GM18873 (cell line): ENCODE data around the gene ZNF555.
"Not testable (repeated sequence)": the region's sequence is repeated elsewhere in the genome, so short reads cannot be mapped to it uniquely, and the experiment has no call there.

Source experiments
- ATAC-seq: cut with Tn5 transposase; IDR thresholded peaks from one replicate; pipeline ENCODE4 v1.9.1; 2021; ENCODE audit warnings: mild to moderate bottlenecking, moderate library complexity, moderate number of reproducible peaks; ENCODE audit not compliant: unreplicated experiment, low FRiP score

ZNF555 gene

DNA sequence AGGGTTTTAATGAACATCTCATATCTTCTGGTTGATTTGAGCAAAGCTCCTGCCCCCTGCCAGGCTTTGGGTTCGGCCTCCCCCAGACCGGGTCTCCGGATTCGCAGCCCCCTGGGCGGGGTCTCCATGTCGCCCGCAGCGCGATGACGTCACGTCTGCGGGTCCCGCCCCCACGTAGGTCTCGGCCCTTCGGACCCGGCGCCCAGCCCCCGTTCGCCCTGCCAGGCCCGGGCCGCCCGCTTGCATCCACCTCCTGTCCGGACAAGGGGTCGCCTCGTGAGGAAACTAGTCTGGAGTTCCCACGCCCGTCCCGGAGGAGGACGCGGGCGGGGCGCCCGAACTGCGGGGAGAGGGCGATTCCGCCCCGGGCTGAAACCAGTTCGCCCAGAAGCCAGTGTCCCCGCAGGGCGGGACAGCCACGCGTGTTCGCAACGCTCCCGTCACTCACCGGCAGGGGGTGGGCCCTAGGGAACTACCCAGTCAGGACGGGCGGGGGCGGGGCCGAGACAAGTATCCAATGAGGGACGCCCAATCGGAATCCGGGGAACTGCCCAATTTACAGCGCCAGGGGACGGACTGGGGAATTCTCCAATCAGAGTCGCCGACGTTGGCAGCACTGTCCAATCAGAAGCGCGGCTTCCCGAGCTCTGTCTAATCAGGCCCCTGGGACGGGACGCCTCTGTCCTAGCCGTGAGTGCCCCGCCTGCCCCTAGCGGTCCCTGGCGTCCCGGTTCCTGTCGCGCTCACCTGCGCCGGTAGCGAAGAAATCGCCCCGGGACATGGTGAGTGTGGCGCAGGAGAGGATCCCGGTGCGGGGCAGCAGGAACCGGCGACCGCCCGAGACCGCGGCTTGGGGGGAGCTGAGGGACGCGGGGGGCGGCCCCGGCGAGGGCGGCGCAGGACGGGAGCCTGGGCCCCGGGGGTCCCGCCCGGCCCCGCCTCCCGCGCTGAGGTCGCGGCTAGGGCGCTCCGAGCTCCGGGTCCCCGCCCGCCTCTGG lies at the start of gene ZNF555:
ZNF555 (plus strand) TSS at position 682 of the 998 bp plus-strand sequence; CDS start at position 780, 98 bp downstream.
- ATAC-seq: peak; percentile 89

DNA sequence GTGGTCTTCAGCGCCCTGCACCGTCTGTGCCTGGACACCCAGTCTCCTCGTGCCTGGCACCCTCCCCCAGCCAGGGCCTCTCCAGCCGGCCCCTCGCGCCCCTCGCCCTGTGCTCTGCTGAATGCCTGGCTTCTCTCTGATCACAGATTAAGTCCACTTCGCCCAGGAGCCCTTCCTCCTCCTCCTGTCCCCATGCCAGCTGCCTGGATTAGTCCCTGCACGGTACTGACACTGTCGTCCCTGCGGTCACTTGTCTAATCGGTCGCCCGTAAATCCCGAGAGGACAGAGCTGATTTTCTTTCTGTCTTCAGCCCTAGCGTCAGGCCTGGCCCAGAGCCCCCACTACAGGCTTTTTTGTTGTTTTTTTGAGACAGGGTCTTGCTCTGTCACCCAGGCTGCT lies 49.4 kb upstream of the ZNF555 start:
- ATAC-seq: no peak

DNA sequence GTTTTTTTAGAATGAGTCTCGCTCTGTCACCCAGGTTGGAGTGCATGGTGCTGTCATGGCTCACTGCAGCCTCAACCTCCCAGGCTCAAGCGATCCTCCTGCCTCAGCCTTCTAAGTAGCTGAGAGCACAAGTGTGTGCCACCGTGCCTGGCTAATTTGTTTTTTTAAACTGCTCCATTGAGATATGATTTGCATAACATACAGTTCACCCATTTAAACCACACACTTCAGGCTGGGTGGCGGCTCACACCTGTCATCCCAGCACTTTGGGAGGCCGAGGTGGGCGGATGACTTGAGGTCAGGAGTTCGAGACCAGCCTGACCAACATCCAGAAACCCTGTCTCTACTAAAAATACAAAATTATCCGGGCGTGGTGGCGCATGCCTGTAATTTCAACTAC lies 48.6 kb upstream of the ZNF555 start:
- not testable (repeated sequence) for ATAC-seq

DNA sequence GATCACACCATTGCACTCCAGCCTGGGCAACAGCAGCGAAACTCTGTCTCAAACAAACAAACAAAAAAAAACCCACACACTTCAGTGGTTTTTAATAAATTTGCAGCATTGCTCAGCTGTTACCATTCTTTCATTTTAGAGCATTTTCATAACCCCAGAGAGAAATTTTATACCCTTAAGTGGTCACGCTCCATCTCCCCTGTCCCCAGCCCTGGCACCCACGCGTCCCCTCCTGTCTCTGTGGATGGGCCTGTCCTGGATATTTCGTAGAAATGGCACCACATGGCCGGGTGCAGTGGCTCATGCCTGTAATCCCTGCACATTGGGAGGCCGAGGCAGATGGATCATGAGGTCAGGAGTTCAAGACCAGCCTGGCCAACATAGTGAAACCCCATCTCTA lies 48.1 kb upstream of the ZNF555 start:
- no peak for ATAC-seq

DNA sequence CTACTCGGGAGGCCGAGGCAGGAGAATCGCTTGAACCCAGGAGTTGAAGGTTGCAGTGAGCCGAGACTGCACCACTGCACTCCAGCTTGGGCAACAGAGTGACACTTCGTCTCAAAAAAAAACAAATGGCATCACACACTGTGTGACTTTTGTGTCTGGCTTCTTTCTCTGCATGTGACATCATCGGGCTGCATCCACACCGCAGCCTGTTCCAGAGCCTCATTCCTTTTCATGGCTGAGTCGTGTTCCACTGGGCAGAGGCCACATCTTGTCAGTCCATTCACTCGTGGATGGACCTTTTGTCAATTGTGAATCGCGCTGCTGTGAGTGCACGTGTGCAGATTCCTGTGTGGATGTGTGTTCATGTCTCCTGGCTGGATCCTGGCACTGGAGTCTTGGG lies 47.7 kb upstream of the ZNF555 start:
- ATAC-seq: no peak

DNA sequence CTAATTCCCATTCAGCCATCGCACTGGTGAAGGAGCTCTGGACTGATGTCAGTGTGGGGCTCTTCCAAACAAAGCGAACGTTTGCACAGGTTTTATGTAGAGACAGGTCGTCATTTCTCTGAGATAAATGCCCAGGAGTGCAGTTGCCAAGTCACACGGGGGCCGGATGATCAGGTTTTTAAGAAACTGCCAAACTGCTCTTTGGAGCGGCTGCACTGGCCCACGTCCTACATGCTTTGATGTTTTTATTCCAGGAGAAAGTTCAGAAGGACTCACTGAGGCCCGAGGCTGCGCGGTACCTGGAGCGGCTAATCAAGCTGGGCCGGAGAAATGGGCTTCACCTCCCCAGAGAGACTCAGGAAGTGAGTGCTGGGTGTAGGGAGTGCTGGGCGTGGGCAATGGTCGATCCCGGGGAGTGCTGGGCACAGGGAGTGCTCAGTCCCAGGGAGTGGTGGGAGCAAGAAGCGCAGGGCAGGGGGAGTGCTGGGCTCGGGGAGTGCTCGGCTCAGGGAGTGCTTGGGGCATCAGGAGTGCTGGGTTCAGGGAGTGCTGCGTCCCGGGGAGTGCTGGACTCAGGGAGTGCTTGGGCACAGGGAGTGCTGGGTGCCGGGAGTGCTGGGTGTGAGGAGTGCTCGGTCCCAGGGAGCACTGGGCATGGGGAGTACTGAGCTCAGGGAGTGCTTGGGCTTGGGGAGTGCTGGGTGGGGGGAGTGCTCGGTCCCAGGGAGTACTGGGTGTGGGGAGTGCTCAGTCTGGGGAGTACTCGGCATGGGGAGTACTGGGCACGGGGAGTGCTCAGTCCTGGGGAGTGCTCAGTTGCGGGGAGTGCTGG lies 45.2 kb upstream of the ZNF555 start:
- ATAC-seq: no peak

DNA sequence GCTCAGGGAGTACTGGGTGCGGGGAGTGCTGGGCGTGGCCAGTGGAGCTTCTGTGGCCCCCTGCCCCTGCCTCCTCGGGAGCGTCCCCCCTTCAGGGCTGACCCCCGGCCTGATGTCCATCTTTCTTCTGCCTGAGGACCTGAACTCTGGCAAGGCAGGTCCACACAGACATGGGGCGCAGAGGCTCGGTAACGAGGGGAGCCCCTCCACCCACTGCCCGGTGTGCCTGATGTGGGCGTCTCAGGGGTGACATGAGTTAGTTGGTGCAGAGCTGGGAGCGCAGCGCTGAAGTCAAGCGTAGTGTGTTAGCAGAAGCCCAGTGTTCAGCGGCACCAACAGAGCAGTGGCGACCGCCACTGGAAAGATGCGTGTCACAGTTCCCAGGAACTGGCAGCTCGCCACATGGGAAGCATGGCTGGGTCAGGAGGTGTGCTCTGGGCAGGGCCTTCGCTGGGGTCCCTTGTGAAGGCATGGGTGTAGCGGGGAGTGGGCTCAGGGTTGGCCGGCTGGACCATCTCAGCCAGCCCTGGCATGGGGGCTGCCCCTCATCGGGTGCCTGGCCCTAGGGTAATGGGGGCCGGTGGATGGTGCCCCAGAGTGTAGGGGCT lies 44.5 kb upstream of the ZNF555 start:
- no peak for ATAC-seq

DNA sequence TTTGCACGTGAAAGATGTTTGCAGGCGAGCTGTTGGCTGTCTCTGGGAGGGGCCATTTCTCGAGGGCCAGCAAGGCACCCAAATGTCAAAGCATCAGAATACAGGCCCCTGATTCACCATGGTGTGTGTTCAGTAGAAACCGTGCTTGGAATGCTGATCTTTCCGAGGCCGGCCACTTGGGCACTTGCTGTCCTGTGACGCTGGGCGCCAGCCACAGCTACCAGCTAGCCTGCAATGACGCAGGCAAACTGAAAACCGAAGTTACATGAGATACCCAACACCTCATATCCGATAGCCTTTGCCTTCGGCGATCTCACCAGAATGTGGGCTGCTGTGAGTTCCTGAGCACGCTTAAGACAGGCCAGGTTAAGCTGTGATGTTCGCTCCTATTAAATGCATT lies 44.0 kb upstream of the ZNF555 start:
- no peak for ATAC-seq

DNA sequence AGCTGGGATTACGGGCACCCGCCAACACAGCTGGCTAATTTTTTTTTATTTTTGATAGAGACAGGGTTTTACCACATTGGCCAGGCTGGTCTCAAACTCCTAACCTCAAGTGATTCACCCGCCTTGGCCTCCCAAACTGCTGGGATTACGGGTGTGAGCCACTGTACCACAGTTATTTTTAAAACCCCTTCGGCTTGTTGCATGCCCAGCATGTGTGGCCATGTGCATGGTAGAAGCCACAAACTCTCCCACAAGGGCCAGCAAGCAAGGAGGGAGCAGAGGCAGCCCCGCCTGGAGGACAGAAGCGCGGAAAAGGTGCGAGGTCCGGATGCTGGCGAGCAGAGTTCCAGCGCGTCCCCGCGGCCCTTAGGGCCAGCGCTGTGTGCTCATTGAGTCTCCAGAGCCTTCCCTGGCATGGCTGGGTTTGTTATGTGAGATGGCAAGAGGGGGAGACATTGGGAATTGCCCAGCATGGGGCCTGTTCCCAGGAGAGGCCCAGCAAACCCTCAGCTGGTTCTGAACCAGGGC lies 43.1 kb upstream of the ZNF555 start:
- ATAC-seq: no peak

DNA sequence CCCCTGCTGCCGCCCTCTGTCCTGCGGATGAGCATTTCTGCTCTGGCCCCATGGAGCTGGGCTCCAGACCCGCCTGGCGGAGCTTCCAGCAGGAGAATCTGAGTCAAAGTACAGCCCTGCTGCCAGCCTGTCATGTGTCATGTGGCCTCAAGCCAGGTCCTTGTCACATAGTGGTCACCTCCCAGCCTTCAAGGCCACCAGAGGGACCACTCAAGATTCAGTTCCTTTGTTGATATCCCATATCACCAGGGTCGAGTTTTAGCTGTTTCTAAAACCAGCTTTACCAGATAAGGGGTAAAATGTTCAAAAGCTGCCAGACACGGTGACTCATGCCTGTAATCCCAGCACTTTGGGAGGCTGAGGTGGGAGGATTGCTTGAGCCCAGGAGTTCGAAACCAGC lies 42.5 kb upstream of the ZNF555 start:
- no peak for ATAC-seq

DNA sequence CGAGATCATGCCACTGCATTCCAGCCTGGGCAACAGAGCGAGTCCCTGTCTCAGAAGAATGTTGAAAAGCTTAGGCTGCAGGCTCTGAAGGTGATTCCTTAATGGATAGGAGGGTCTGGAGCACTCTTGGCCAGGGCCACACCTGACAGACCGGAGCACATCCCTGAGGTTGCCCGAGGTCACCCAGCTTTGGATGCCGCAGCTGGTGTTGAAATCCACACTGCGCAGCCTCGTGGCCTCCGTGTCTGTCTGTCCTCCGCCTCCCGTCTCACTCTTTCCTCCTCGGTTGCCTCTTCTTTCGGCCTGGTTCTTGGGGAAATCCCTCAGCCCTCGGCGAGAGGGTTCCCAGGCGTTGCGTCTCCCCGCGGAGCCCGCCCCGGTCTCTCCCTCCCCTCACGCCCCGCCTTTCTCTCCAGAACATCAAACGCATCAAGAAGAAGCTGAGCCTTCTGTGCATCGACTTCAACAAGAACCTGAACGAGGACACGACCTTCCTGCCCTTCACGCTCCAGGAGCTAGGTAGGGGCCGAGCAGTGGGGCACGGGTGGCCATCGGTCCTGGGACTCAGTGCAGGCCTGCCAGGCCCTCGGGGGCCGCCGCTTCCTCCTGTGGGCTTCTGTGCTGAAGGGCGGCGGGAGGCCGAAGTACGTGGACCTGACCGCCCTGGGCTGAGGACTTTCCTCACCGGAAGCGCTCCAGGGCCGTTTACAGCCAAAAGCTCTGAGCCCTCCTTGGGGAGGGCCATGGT lies 41.8 kb upstream of the ZNF555 start:
- no peak for ATAC-seq

DNA sequence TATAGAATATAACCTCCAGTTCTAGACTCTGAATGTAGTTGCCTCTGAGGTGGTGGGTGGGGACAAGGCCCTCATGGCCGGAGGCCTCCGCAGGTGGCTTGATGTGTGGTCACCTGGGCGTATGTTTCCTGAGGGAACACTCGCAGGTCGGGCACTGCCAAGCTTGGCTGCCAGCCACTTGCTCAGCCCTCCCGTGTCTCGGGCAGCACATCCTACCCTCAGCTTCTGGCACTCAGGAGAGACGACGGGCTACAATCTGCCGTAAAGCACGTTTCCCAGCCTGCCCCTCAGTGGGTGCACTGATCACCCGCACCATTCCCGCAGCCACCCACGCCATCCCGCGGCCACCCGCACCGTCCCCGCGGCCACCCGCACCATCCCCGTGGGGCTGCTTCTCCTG lies 40.8 kb upstream of the ZNF555 start:
- ATAC-seq: no peak

DNA sequence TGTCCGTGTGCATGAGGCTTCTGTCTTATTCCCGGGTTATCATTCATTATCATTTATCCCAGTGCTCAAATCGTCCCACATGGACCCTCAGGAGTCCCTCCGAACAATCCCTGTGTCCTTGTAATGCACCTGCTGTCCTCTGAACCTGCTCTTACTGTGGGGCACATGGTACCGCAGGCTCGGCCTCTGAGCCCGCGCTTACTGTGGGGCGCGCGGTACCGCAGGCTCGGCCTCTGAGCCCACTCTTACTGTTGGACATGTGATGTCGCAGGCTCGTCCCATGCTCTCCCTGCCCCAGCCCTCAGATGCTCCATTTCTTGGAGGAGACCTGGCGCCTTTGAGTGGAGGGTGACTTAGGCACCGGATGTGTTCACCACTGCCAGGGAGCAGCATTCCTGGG lies 38.4 kb upstream of the ZNF555 start:
- ATAC-seq: no peak

DNA sequence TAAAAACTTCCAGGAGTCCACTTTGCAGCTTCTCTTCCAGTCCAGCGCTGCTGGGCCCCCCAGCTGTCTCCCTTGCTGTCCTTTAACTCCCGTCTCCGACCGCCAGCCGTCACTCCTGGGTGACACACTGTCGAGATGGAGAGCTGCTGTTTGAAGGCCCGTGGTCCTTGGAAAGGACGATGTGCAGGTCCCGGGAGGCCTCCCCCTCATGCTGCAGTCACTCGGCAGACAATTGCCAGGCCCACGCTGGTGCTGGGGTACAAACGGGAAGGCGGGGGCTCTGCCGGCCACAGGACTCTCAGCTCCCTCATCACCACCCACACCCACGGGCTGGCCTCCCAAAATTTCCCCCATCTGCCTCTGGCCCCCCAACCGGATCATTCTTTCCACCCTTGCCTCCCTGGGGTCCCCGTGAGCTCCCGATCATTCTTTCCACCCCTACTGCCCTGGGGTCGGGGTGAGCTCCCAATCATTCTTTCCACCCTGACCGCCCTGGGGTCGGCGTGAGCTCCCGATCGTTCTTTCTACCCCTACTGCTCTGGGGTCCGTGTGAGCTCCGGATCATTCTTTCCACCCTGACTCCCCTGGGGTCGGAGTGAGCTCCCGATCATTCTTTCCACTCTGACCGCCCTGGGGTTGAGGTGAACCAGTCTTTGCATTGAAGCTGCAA lies 37.7 kb upstream of the ZNF555 start:
- no peak for ATAC-seq

DNA sequence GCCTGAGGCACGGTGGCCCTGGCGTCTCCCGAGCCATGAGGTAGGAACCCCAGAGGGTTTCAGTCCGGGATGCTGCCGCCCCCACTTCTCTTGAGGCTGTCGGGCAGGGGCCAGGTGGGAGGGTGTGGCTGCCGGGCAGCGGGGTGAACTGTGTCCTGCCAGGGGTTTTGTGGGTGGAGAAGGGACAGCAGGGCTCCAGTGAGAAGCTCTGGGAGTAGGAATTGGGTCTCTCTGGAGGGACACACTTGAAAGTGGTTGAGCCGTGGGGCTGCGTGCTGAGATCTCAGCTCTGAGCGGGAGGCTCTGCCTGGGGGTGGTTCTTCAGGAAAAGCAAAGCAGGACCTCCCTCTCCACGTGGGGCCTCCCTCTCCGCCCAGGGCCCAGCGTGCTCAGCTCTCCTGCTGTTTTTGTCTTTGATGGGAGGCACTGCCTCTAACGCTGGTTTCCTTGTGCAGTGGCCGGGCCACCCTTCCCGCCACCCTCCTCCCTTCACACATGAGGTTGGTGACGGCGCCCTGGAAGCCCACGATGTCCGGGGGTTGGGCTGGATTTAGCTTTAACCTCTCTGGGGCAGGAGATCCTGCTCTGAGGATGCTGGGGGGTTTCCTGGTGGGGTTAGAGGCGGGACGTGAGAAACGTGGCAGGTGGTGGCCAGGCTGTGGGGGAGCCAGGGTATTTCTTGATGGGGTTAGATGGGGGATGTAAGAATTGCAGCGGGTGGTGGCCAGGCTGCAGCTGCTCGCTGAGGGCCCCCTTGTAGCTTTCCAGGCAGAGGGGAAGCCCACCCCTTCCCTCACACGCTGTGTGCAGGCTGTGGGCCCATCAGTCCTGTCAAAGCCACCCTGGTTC lies 36.9 kb upstream of the ZNF555 start:
- ATAC-seq: no peak

DNA sequence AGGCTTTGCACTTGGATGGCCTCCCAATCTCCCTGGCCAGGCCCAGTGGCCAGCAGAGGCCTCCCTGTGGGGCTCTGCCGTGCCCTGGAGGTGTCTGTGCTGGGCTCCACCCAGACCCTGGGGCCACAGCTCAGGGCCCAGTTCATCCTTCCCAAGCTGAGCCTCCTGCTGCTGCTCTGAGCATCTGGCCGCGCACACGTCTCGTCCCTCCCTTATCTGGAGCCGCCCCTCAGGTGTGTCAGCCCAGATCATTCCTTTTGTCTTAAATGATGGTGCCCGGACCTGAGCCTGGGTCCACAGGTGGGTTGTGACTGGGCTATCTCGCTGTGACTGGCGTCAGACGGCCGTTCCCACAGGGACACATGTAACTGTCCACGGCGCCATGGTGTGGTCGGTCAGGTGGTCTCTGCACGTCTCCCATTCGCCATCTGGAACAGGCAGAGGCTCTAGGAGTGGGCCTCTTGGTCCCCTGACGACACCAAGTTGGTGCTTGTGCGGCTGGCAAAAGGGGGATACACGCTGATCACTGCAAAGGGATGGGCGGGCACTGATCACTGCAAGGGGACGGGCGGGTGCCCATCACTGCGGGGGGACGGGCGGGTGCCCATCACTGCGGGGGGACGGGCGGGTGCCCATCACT lies 35.9 kb upstream of the ZNF555 start:
- no peak for ATAC-seq

DNA sequence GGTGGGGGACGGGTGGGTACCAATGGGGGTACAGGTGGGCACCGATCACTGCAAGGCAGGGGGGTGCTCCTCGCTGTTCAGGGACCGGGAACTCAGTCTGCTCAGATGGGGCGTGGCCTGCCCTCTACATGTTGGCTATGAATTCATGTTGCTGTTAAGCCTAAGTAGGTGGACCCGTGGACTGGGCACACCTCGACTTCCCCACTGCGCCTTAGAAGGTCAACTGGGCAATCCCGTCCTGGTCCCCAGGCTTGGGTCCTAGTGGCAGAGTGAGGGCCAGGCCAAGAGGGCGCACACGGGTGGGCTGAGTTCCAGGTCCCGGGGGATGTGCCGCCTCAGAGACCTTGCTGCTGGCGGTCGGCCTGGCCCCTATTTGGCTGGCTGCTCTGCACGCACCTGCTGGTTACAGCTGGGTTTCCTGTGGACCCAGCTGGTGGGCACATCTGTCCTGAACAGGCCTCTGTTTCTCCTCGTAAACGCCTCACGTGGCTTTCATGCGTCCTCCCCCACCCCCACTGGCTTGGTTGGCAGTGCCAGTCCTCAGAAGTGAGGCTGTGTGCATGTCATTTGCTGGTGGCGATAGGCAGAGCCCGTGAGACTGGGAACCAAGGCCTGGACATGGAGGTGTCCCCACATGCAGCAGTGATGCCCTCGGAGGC lies 35.2 kb upstream of the ZNF555 start:
- ATAC-seq: no peak
